Eye (tissue), 1 donor: ENCODE measurements around the gene SLC6A19.

Experiments used
- DNase-seq: peaks from one replicate; pipeline ENCODE4 v3.0.0-alpha.2; 2015

SLC6A19 gene

GRCh38 chr5:1197876-1198666 is 3.3 kb upstream of the SLC6A19 start:
- no peak for DNase-seq

- no peak for DNase-seq
Measured at GRCh38 chr5:1199340-1199648, 2.1 kb upstream of the SLC6A19 start.

- peak; percentile 42 for DNase-seq
Measured at GRCh38 chr5:1199649-1200494, 1.5 kb upstream of the SLC6A19 start.

- DNase-seq, result no peak
Measured at GRCh38 chr5:1200495-1201326, 684 bp upstream of the SLC6A19 start.

DNA sequence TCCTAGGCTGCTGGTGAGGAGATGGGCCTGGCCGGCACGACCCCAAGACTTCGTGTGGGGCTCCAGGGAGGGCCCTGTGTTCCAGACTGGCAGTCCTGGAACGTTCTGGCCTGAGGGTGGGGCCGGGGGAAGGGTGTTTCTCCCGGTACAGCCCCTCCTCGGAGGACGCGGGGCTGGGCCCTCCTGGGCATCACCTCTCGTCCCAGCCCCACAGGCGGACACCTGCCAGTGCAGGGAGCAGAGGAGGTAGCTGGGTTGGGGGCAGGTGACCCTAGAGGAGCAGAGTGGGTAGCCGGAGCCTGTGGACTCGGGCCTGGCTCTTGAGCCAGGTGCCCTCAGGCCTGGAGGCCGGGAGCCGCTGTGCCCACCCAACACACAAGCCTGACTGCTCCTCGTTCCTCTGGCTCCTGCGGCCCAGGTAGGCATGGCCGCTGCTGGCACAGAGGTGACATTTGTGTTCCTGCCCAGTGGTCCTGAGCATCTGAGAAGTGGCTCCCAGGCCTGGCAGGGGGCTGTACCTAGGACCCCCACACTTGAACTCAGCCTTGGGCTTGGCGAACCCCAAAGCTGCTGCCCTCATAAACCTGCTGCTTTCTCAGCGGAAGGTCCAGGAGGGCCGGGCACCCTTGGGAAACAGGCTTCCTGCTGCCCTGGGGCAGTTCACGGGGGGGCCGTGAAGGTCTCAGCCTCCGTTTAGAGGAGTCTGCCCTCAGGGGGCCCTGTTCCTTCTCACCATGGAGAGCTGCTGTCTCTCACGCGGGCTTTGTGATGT is 817 bp downstream of the SLC6A19 start:
- DNase-seq, result no peak

DNA sequence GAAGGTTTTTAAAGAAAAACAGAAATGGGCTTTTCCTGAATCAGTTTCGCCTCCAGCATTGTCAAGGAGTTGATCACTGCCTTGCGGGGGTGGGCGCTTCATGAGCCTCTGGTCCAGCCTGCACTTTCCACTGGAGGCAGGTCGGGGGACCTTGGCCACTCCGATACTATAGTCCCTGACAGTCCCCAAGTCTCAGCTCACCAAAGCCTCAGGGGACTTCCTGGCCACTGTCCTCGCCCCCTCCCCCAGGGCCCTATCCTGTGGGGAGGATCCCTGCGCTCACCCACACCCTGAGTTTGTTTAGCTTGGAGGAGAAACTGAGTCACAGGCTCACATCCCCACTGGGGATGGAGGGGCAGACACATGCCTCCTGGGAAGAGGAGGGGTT is 1.4 kb downstream of the SLC6A19 start:
- no peak for DNase-seq

DNA sequence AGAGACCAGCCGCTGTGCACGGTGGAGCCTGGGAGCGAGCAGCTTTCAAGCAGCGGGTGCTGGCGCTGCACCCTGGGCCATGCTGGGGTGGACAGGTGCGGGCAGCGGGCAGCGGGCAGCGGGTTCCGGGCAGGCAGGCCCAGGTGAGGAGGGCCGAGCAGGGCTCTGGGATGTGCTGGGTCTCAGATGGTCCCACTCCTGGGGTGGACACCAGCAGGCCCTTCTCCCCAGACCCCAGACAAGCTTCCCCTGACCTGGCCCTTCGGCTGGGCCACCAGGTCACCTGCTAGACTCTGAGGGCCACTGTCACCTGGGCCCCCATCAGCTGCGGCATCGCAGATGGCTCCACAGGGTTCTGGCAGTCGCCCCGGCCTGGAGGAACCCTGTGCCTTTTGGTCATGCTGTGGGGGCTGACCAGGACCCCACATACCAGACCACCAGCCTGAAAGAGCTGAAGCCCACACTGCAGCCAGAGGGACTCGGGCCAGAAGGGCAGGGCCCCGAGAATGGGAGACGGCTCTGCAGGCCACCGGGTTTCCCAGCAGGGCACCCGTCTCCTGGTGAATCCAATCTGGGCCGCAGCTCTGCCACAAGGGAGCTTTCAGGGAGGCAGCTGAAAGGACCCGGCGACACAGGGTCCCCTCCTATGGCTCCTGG is 2.0 kb downstream of the SLC6A19 start:
- DNase-seq, result no peak

- no peak for DNase-seq
Measured at GRCh38 chr5:1203968-1204692, 2.7 kb downstream of the SLC6A19 start.

- DNase-seq, result peak; percentile 81
Measured at GRCh38 chr5:1204693-1205242, 3.4 kb downstream of the SLC6A19 start.

DNA sequence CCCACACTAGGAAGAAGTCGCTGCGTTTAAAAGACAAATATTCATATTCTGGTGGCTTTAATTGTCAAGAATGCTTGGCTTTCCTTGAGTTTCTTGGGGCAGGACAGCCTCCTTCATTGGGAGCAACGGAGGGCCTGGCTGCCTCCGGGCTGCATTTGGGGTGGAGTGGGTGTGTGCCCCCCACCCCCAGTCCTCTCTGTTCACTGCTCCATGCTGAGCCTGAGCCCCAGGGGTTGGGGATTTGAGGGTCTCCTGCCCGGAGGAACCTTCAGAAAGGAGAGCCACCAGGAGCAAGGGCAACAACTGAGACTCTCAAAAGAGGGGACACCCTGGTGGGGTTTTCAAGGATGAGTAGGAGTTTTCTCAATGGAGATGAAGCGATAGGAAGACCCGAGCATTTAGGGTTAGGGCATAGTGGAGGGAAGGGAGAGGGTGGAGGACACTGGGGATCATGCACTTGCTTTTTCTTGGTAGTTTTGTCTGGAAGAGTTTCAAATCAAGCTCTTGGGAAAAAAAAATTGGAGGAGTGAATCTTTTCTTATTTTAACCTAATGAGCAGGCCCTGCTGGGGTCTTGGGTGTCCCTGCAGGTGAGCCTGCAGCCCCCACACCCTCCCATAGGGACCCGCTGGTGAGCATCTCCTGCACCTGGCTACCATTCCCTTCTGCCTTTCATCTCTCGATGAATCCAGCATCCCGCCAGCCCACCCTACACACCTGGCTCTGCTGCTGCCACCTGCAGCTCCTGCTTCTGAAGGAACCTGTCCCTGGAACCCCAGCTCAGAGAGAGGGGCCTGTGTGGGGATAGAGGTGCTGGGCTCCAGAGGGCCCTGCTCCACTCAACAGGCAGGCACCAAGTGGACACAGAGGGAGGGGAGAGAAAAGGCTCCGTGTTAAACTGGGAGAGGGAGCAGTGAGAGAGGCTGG is 4.1 kb downstream of the SLC6A19 start:
- no peak for DNase-seq

DNA sequence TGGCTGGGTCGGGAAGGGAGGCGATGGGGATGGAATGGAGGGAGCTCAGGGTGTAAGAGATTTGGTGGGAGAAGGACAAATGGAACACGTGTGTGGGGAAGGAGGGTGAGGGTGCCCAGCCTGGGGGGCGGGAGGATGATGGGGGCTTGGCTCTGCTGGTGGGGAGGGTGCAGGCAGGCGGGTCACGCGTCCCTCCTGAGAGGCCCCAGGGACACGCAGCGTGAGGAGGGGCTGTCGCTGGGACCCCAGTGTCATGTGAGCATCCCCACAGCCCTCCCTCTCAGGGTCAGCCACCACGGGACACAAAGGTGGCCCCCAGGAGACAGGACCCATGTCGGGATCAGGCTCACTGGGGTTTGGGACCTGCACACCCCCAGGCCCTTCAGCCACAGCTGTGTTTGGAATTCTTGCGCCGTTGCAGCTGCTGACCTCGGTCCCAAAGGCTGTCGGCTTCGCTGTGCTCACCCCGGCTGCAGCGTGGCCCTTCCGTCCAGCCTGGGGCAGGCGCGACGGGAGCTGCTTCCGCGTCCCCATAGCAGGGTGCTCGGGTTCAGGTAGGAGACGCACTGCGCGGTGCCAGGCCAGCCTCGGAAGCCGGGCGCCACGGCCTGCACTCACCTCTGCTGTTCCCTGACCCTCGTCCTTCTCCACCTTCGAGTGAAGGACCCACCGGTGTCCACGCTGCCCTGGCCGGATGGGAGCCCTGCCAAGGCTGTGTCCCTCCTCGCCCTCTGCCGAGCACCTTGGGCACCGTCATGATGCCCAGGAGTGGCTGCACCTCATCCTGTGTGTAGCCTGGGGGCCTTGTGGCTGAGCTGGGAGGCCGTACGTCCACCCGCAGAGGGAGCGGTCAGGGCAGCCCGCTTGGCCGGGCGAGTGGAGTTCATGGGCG is 5.4 kb downstream of the SLC6A19 start:
- no peak for DNase-seq

DNA sequence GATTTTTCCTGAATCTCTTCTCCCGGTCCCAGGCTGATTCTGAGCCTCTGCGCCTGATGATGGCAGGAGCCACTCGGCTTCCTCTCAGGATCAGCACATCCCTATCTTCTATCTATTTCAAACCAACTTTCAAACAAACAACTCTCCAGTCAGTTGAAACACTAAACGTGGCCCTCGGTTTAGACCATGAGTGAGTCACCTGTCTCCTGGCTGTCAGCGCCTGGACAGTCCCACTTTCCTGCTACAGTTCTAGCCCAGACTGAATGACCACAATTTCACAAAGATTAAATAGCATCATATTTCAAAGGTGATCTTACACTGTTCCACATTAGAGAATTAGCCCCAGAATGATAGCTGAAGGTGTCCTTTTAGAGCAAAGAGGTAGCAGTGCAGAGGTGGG is 6.2 kb downstream of the SLC6A19 start:
- DNase-seq, result no peak

- no peak for DNase-seq
Measured at GRCh38 chr5:1208221-1208742, 6.9 kb downstream of the SLC6A19 start.

DNA sequence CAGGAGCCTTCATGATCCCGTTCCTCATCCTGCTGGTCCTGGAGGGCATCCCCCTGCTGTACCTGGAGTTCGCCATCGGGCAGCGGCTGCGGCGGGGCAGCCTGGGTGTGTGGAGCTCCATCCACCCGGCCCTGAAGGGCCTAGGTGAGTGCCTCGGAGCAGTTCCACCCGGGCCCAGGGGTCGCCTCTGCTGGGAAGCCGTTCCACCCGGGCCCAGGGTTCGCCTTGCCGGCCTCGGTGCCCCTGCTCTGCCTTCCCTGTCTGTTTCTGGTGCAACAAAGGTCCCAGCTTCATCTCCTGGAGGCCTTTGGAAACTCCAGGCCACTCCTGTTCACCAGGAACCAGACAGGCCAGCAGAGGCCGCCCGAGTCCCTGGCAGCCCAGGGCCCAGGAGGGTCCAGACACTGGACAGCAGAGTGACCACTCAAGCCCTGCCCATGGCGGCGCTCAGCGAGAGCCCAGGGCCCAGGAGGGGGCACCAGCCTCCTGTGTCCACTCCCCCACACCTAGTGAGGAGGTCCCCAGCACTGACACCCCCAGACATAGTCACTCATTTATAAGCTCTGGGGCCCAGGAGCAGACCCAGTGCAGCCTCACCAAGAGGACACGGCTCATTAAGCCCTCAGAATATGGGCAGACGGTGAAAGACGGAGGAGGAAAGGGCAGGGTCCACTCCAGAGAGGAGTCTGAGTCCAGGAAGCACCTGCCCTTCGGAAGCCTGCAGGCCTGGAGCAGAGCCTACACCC is 7.5 kb downstream of the SLC6A19 start:
- DNase-seq, result peak; percentile 54

- DNase-seq, result no peak
Measured at GRCh38 chr5:1209489-1209852, 8.1 kb downstream of the SLC6A19 start.

GRCh38 chr5:1209896-1210776 is 8.7 kb downstream of the SLC6A19 start:
- no peak for DNase-seq

DNA sequence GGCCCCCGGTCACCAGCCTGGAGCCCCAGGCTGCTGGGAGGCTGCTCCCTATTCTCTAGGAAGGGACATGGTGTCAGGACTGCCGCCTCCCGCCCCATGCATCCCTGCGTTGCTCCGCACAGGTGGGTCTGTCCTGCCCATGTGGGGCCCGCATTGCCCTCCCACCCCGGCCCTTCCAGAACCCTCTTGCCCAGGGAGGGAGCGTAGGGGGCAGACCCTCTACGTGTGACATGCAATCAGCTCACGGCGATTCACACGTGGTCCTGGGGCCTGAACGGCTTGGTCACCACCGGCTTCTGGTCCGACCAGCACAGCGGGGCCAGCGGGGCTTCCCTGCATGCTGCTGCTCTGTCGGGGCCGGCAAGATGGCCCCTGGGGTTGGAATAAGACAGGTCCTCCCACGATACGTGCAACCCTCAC is 9.4 kb downstream of the SLC6A19 start:
- DNase-seq, result no peak
